Measurements from ENCODE around the gene TAF11. TPM values are rescaled to one million over a fixed set of nuclear protein-coding genes. Genes with fewer than 3 reads are reported as not detected.

Gene TAF11
- polyA plus RNA-seq, 1 experiment, result 35.4 TPM

DNA sequence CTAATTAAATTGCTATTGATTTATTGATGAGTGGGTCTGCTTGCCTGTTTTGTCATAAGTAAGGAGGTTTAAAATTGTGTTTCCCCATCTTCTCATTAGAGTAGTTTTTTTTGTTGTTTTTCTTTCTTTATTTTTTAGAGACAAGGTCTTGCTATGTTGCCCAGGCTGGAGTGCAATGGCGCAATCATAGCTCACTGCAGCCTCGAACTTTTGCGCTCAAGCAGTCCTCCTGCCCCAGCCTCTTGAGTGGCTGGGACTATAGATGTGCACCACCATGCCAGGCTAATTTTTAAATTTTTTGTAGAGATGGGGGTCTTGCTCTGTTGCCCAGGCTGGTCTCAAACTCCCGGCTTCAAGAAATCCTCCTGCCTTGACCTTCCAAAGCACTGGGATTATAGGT lies 32.3 kb upstream of the TAF11 start:
- no peak overlapping the region for H3K27ac ChIP-seq (ENCODE audit: low read depth, low read length)
- ChIA-PET POLR2A (no interaction called here), CTCF (no interaction called here)
- no peak overlapping the region for H3K4me3 ChIP-seq (ENCODE audit: low read depth, low read length)
- DNase-seq (ENCODE audit: low read depth, low spot score), result no peak
- no peaks in the 10 kb centered on the region for H3K9me3 ChIP-seq (ENCODE audit: control insufficient read depth, insufficient read depth, low read length)
- no peaks in the 10 kb centered on the region for H3K27me3 ChIP-seq (ENCODE audit: control insufficient read depth, insufficient read depth, low read length)
- no peak for TF ChIP-seq CTCF (IDR thresholded peaks at IDR 0.05; ENCODE audit: low read depth, low read length)

GRCh38 chr6:34919651-34920050 lies 31.8 kb upstream of the TAF11 start:
- Histone ChIP-seq H3K9me3 (ENCODE audit: control insufficient read depth, insufficient read depth, low read length) (no peaks in the 10 kb centered on the region), H3K27ac (ENCODE audit: low read depth, low read length) (no peak overlapping the region), H3K27me3 (ENCODE audit: control insufficient read depth, insufficient read depth, low read length) (no peaks in the 10 kb centered on the region), H3K4me3 (ENCODE audit: low read depth, low read length) (no peak overlapping the region)
- no peak for TF ChIP-seq CTCF (IDR thresholded peaks at IDR 0.05; ENCODE audit: low read depth, low read length)
- POLR2A ChIA-PET, result no interaction called here
- no peak for DNase-seq (ENCODE audit: low read depth, low spot score)
- CTCF ChIA-PET, result no interaction called here

- Histone ChIP-seq H3K27ac (ENCODE audit: low read depth, low read length) (no peak overlapping the region), H3K27me3 (ENCODE audit: control insufficient read depth, insufficient read depth, low read length) (no peaks in the 10 kb centered on the region), H3K4me3 (ENCODE audit: low read depth, low read length) (no peak overlapping the region), H3K9me3 (ENCODE audit: control insufficient read depth, insufficient read depth, low read length) (no peaks in the 10 kb centered on the region)
- POLR2A ChIA-PET, result no interaction called here
- CTCF ChIA-PET, result no interaction called here
- no peak for TF ChIP-seq CTCF (IDR thresholded peaks at IDR 0.05; ENCODE audit: low read depth, low read length)
- no peak for DNase-seq (ENCODE audit: low read depth, low spot score)
Measured at GRCh38 chr6:34917626-34918285, 29.9 kb upstream of the TAF11 start.

DNA sequence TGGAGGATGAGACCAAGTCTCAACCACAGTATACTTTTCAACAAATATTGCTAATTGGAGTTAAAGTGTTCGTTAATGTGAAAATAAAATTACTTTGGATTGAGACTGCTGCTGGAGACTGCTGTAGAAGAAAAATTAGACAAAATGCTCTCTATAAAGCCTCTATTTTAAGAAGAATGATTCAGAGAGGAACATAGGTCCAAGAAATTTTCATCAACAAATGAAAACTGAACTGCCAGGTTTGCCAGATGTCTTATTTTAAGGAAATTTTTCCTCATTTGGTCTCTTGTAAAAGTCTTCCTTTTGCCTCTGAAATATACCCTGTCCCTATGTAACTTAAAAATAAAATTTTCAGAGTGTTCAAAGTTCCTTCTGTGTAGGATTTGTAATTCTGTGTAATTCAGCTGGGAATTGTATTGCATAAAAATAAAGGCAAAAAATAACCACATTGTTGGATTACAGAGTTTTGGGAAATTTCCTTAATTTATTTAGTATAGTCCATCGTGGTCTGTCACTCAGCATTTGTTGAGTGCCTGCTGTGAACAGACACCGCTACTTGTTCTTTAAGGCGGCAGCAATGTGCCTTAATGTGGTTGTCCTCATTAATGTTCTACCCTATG lies 28.6 kb upstream of the TAF11 start:
- CTCF ChIA-PET, result no interaction called here
- Histone ChIP-seq H3K4me3 (ENCODE audit: low read depth, low read length) (no peak overlapping the region), H3K27ac (ENCODE audit: low read depth, low read length) (no peak overlapping the region), H3K27me3 (ENCODE audit: control insufficient read depth, insufficient read depth, low read length) (no peaks in the 10 kb centered on the region), H3K9me3 (ENCODE audit: control insufficient read depth, insufficient read depth, low read length) (no peaks in the 10 kb centered on the region)
- TF ChIP-seq CTCF (IDR thresholded peaks at IDR 0.05; ENCODE audit: low read depth, low read length), result no peak
- POLR2A ChIA-PET, result no interaction called here
- DNase-seq (ENCODE audit: low read depth, low spot score), result no peak

- Histone ChIP-seq H3K9me3 (ENCODE audit: control insufficient read depth, insufficient read depth, low read length) (no peaks in the 10 kb centered on the region), H3K27ac (ENCODE audit: low read depth, low read length) (no peak overlapping the region), H3K4me3 (ENCODE audit: low read depth, low read length) (no peak overlapping the region), H3K27me3 (ENCODE audit: control insufficient read depth, insufficient read depth, low read length) (peaks cover 6% of the 10 kb centered on the region)
- TF ChIP-seq CTCF (IDR thresholded peaks at IDR 0.05; ENCODE audit: low read depth, low read length), result no peak
- no peak for DNase-seq (ENCODE audit: low read depth, low spot score)
- ChIA-PET POLR2A (no interaction called here), CTCF (interaction anchor here (1.4 kb wide), 1 partner anchor 73 kb away, joined by 4 read pairs; no protein-coding TSS in a partner anchor)
Measured at GRCh38 chr6:34914358-34914757, 26.5 kb upstream of the TAF11 start.

Measured in AG04450 (cell line).